ENCODE measurements around the gene ZFAND4. TPM values are rescaled to one million over a fixed set of nuclear protein-coding genes. Genes with fewer than 3 reads are reported as not detected.

The ZFAND4 gene
- total and polyA plus RNA-seq, 10 of the 15 experiments (the other 5 are each of a cell fraction or from before 2014, with no cell fraction given): 4.7 to 20.8 (median 12.8) TPM

GRCh38 chr10:45578384-45578971 is 94.1 kb downstream of the ZFAND4 start (continued):
- TF ChIP-seq MEF2A (IDR thresholded peaks at IDR 0.05; ENCODE audit: insufficient read depth, low read depth, low read length) (no peak), ZBTB11 (CRISPR knock-in tag; IDR thresholded peaks at IDR 0.05) (no peak), NR2C2 (IDR thresholded peaks at IDR 0.05; ENCODE audit: borderline replicate concordance, control insufficient read depth, insufficient read length, low read depth) (no peak)

- no peak for FAIRE-seq
- ChIA-PET SMC1A (ENCODE audit: uncharacterized antibody, unreplicated experiment) (interaction anchor here (0.7 kb wide), 1 partner anchor 96 kb away, joined by 4 read pairs; no protein-coding TSS in a partner anchor), RAD21 (ENCODE audit: unreplicated experiment) (no interaction called here), CTCF (no interaction called here), POLR2A (no interaction called here)
- peaks cover 8% of the 10 kb centered on the region for H3K4me1 ChIP-seq (ENCODE audit: control insufficient read depth, insufficient read depth, low read length)
- H3K27me3 ChIP-seq (replicated peaks in 1 of 2; ENCODE audit: control insufficient read depth in 2 of 2, insufficient read depth in 2 of 2, low read length in 1 of 2): no peaks in the 10 kb centered on the region
- no peak overlapping the region for H3K4me3 ChIP-seq
- in situ Hi-C loops (cut with MboI): no loop called here
- no peak for DNase-seq (ENCODE audit: low read depth, low spot score)
- H3K4me2 ChIP-seq (ENCODE audit: control insufficient read depth, insufficient read depth): no peak overlapping the region
- TF ChIP-seq TBL1XR1 (IDR thresholded peaks at IDR 0.05; ENCODE audit: low read depth, low read length) (no peak), RELA (IDR thresholded peaks at IDR 0.05; ENCODE audit: borderline replicate concordance, partially characterized antibody) (no peak), CHD1 (IDR thresholded peaks at IDR 0.05; ENCODE audit: low read depth, low read length) (no peak), HDAC2 (IDR thresholded peaks at IDR 0.05) (no peak), ZBTB11 (CRISPR knock-in tag; IDR thresholded peaks at IDR 0.05) (no peak), USF1 (IDR thresholded peaks at IDR 0.05; ENCODE audit: borderline replicate concordance, extremely low read length, insufficient read depth, low read depth, low read length) (no peak), RFX5 (IDR thresholded peaks at IDR 0.05; ENCODE audit: low read depth, low read length) (no peak), POU2F2 (IDR thresholded peaks at IDR 0.05; ENCODE audit: borderline replicate concordance, low read depth, low read length) (no peak), HDAC6 (IDR thresholded peaks at IDR 0.05; ENCODE audit: unreplicated experiment) (no peak), IKZF2 (IDR thresholded peaks at IDR 0.05) (no peak)
- no TSS peak for BruUV-seq (replicated peaks)
- H3K27ac ChIP-seq (ENCODE audit: control insufficient read depth, insufficient read depth): no peak overlapping the region
- H3K79me2 ChIP-seq (ENCODE audit: control insufficient read depth, insufficient read depth, low read length): peaks cover 11% of the 10 kb centered on the region
- H2AFZ ChIP-seq (ENCODE audit: control insufficient read depth, low read depth, low read length): no peak overlapping the region
- no peak overlapping the region for H3K9ac ChIP-seq (ENCODE audit: control insufficient read depth, insufficient read depth, low read length)
- H4K20me1 ChIP-seq (ENCODE audit: control insufficient read depth, insufficient read depth): no peaks in the 10 kb centered on the region
- no peaks in the 10 kb centered on the region for H3K36me3 ChIP-seq (ENCODE audit: control insufficient read depth in 2 of 2, insufficient read depth in 2 of 2, low read length in 1 of 2)
- no peak for ATAC-seq
- H3K9me3 ChIP-seq (replicated peaks; ENCODE audit: control insufficient read depth, insufficient read depth, low read length): no peaks in the 10 kb centered on the region
- intact Hi-C loops (cut with micrococcal nuclease; ENCODE audit: unreplicated experiment): no loop called here
- 82% methylated on average over 3 of the region's 3 CpGs for WGBS (ENCODE audit: insufficient coverage, insufficient replicate concordance, low lambda C conversion rate, missing lambda C conversion rate)
Measured at GRCh38 chr10:45575966-45576597, 96.5 kb downstream of the ZFAND4 start.
